Measurements from ENCODE around the gene AOPEP. TPM values are rescaled to one million over a fixed set of nuclear protein-coding genes. Genes with fewer than 3 reads are reported as not detected.

AOPEP gene
- total and polyA plus RNA-seq, 2 donors (not counting 3 experiments of a cell fraction or from before 2014, with no cell fraction given) = 20.2 to 41.6 TPM

GRCh38 chr9:95030344-95030743 lies 303.8 kb downstream of the AOPEP start:
- POLR2A ChIA-PET = no interaction called here
- CTCF ChIA-PET = interaction anchor here (1.8 kb wide), 1 partner anchor 97 kb away, joined by 5 read pairs; no protein-coding TSS in a partner anchor
- no TSS peak for BruUV-seq (replicated peaks)
- TF ChIP-seq JUN (IDR thresholded peaks at IDR 0.05; ENCODE audit: borderline replicate concordance, insufficient read depth, insufficient read length, low read depth) (no peak), POLR2A (IDR thresholded peaks at IDR 0.05; ENCODE audit: low read depth, low read length) (no peak), MAX (IDR thresholded peaks at IDR 0.05; ENCODE audit: insufficient read depth, insufficient read length) (no peak), GATA2 (IDR thresholded peaks at IDR 0.05; ENCODE audit: insufficient read depth, insufficient read length, low read depth, low read length) (no peak), EZH2 (IDR thresholded peaks at IDR 0.05; ENCODE audit: borderline replicate concordance, low read depth, low read length, severe bottlenecking) (no peak), POLR2AphosphoS5 (IDR thresholded peaks at IDR 0.05; ENCODE audit: insufficient read depth, low read depth, low read length) (no peak), FOS (IDR thresholded peaks at IDR 0.05; ENCODE audit: borderline replicate concordance, insufficient read depth, low read length) (no peak), CTCF (IDR thresholded peaks at IDR 0.05; ENCODE audit: extremely low read depth in 1 of 2, insufficient read depth in 1 of 2, low read depth in 1 of 2, low read length in 2 of 2) (no peak), MYC (IDR thresholded peaks at IDR 0.05; ENCODE audit: low read depth, low read length) (no peak)
- no peak overlapping the region for H3K4me3 ChIP-seq (replicated peaks in 1 of 3; ENCODE audit: insufficient read depth in 1 of 3, low read depth in 1 of 3, low read length in 3 of 3)
- peaks cover 0 to 5% of the 10 kb centered on the region in 2 experiments for H3K36me3 ChIP-seq (ENCODE audit: control insufficient read depth in 2 of 2, extremely low read depth in 1 of 2, insufficient read depth in 2 of 2, low read length in 2 of 2)
- no peak for DNase-seq (ENCODE audit: low read depth, low spot score)
- no peaks in the 10 kb centered on the region for H3K9me1 ChIP-seq (replicated peaks; ENCODE audit: control insufficient read depth, extremely low read depth, insufficient read depth, low read length)
- no peak overlapping the region for H2AFZ ChIP-seq (ENCODE audit: low read depth, low read length)
- no peaks in the 10 kb centered on the region for H3K9me3 ChIP-seq (replicated peaks; ENCODE audit: control insufficient read depth, insufficient read depth, low read length)
- H4K20me1 ChIP-seq (replicated peaks; ENCODE audit: control insufficient read depth, extremely low read depth, insufficient read depth, low read length) = no peaks in the 10 kb centered on the region
- H3K79me2 ChIP-seq (ENCODE audit: control insufficient read depth, insufficient read depth, low read length) = peaks cover 39% of the 10 kb centered on the region
- intact Hi-C loops (cut with micrococcal nuclease) (no loop called here), dilution Hi-C loops (cut with MboI; ENCODE audit: extremely low pct_ligation_motif_present, low sequenced_read_pairs) (no loop called here)
- H3K27ac ChIP-seq (ENCODE audit: insufficient read depth, low read depth, low read length) = no peak overlapping the region
- peaks cover 10% of the 10 kb centered on the region for H3K4me1 ChIP-seq (ENCODE audit: control insufficient read depth, extremely low read depth, insufficient read depth, low read length)
- FAIRE-seq = no peak
- no peak overlapping the region for H3K4me2 ChIP-seq (ENCODE audit: insufficient read depth, low read length)
- no peak overlapping the region for H3K9ac ChIP-seq (replicated peaks; ENCODE audit: extremely low read depth, insufficient read depth, low read length)
- H3K27me3 ChIP-seq (ENCODE audit: control insufficient read depth in 2 of 2, insufficient read depth in 2 of 2, low read length in 2 of 2) = no peaks in the 10 kb centered on the region

All from endothelial cell of umbilical vein (primary cell).